Measurements from ENCODE around the gene GNL3L. TPM values are rescaled to one million over a fixed set of nuclear protein-coding genes. Genes with fewer than 3 reads are reported as not detected.

The GNL3L gene
- total and polyA plus RNA-seq, 4 donors: 3.8 to 22.1 (median 11.4) TPM

GRCh38 chrX:54482839-54483593 is 47.0 kb upstream of the GNL3L start:
- Histone ChIP-seq H3K9ac (ENCODE audit: low read depth in 1 of 2, low read length in 2 of 2) (no peak overlapping the region), H3K27me3 (ENCODE audit: control insufficient read depth in 4 of 4, insufficient read depth in 4 of 4, low read length in 3 of 4) (no peaks in the 10 kb centered on the region), H3K27ac (ENCODE audit: low read depth in 1 of 2, low read length in 2 of 2) (no peak overlapping the region), H3K4me1 (ENCODE audit: control insufficient read depth in 4 of 4, insufficient read depth in 4 of 4, low read length in 3 of 4) (no peaks in the 10 kb centered on the region), H3K9me3 (ENCODE audit: control insufficient read depth in 4 of 4, low read length in 3 of 4) (no peaks in the 10 kb centered on the region), H3K36me3 (ENCODE audit: control insufficient read depth in 4 of 4, insufficient read depth in 3 of 4, low read depth in 1 of 4, low read length in 3 of 4) (no peaks in the 10 kb centered on the region), H3K4me3 (ENCODE audit: low read depth in 1 of 3, low read length in 3 of 3) (no peak overlapping the region)
- 70% methylated on average over 21 of the region's 21 CpGs for WGBS
- TF ChIP-seq ATF3 (IDR thresholded peaks at IDR 0.05) (no peak), ZBTB33 (IDR thresholded peaks at IDR 0.05) (no peak), HNF4G (IDR thresholded peaks at IDR 0.05) (no peak), GABPA (IDR thresholded peaks at IDR 0.05 in 1 of 2, conservative IDR thresholded peaks at IDR 0.05 in 1 of 2) (no peak), JUND (IDR thresholded peaks at IDR 0.05) (no peak), RAD21 (IDR thresholded peaks at IDR 0.05) (no peak), TAF1 (conservative IDR thresholded peaks at IDR 0.05) (no peak), SP1 (IDR thresholded peaks at IDR 0.05) (no peak), MAX (IDR thresholded peaks at IDR 0.05) (no peak), NR2F2 (IDR thresholded peaks at IDR 0.05) (no peak), REST (IDR thresholded peaks at IDR 0.05) (no peak), HNF4A (conservative IDR thresholded peaks at IDR 0.05) (no peak), YY1 (IDR thresholded peaks at IDR 0.05) (no peak), RXRA (IDR thresholded peaks at IDR 0.05) (no peak), CTCF (IDR thresholded peaks at IDR 0.05; ENCODE audit: low read depth, low read length, missing input control) (no peak), EGR1 (IDR thresholded peaks at IDR 0.05; ENCODE audit: low read depth in 2 of 2) (no peak), FOXA2 (IDR thresholded peaks at IDR 0.05) (no peak), FOXA1 (IDR thresholded peaks at IDR 0.05) (no peak)
- DNase-seq (ENCODE audit: low spot score): no peak
